Measurements from ENCODE around the gene VPS26B.
A peak's percentile ranks its signal among the peaks of the same experiment; 100 is the strongest.

Gene VPS26B

DNA sequence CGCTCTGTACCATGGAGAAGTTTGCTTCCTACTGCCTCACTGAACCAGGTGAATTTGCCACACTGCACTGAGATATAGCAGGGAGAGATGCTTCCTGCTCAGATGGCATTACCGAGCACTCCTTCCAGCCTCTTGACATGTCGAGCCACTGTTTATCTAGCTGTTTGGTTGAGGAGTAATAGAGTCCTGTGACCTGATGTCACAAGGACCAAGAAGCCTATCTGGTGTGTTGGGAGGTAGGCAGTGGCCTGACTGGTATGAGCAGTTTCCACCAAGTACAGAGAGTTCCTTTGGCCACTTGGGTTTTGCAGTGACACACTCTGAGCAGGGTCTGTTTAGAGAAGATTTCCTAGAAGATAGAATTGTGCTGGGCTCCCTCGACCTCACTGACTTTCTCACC lies 34.1 kb downstream of the VPS26B start:
- no peak for TF ChIP-seq GABPA (IDR thresholded peaks at IDR 0.05; ENCODE audit: low read depth)
- no peak for TF ChIP-seq POLR2AphosphoS5 (IDR thresholded peaks at IDR 0.05; ENCODE audit: low read depth)
- TF ChIP-seq, protein P1, sequence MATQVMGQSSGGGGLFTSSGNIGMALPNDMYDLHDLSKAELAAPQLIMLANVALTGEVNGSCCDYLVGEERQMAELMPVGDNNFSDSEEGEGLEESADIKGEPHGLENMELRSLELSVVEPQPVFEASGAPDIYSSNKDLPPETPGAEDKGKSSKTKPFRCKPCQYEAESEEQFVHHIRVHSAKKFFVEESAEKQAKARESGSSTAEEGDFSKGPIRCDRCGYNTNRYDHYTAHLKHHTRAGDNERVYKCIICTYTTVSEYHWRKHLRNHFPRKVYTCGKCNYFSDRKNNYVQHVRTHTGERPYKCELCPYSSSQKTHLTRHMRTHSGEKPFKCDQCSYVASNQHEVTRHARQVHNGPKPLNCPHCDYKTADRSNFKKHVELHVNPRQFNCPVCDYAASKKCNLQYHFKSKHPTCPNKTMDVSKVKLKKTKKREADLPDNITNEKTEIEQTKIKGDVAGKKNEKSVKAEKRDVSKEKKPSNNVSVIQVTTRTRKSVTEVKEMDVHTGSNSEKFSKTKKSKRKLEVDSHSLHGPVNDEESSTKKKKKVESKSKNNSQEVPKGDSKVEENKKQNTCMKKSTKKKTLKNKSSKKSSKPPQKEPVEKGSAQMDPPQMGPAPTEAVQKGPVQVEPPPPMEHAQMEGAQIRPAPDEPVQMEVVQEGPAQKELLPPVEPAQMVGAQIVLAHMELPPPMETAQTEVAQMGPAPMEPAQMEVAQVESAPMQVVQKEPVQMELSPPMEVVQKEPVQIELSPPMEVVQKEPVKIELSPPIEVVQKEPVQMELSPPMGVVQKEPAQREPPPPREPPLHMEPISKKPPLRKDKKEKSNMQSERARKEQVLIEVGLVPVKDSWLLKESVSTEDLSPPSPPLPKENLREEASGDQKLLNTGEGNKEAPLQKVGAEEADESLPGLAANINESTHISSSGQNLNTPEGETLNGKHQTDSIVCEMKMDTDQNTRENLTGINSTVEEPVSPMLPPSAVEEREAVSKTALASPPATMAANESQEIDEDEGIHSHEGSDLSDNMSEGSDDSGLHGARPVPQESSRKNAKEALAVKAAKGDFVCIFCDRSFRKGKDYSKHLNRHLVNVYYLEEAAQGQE (IDR thresholded peaks at IDR 0.05; ENCODE audit: insufficient replicate concordance, low read depth): no peak
- TF ChIP-seq, protein P2, sequence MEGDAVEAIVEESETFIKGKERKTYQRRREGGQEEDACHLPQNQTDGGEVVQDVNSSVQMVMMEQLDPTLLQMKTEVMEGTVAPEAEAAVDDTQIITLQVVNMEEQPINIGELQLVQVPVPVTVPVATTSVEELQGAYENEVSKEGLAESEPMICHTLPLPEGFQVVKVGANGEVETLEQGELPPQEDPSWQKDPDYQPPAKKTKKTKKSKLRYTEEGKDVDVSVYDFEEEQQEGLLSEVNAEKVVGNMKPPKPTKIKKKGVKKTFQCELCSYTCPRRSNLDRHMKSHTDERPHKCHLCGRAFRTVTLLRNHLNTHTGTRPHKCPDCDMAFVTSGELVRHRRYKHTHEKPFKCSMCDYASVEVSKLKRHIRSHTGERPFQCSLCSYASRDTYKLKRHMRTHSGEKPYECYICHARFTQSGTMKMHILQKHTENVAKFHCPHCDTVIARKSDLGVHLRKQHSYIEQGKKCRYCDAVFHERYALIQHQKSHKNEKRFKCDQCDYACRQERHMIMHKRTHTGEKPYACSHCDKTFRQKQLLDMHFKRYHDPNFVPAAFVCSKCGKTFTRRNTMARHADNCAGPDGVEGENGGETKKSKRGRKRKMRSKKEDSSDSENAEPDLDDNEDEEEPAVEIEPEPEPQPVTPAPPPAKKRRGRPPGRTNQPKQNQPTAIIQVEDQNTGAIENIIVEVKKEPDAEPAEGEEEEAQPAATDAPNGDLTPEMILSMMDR (IDR thresholded peaks at IDR 0.05; ENCODE audit: insufficient read depth, low read length): no peak

GRCh38 chr11:134260503-134260902 lies 36.0 kb downstream of the VPS26B start:
- H3K27ac ChIP-seq (replicated peaks): no peak overlapping the region
- DNase-seq (ENCODE audit: low read depth in 1 of 2, low spot score in 1 of 2): no peak
- H3K4me3 ChIP-seq (replicated peaks; ENCODE audit: insufficient read depth, low read length): no peak overlapping the region
- no peaks in the 10 kb centered on the region for H3K27me3 ChIP-seq (ENCODE audit: insufficient read depth, poor library complexity, severe bottlenecking)
- TF ChIP-seq GABPA (IDR thresholded peaks at IDR 0.05; ENCODE audit: low read depth) (no peak), SPI1 (IDR thresholded peaks at IDR 0.05; ENCODE audit: borderline replicate concordance, low read depth) (peak; percentile 66)
- TF ChIP-seq, protein P1 (IDR thresholded peaks at IDR 0.05; ENCODE audit: insufficient replicate concordance, low read depth): no peak

More for the DNA sequence above, 34.1 kb downstream of the VPS26B start:
- H3K27me3 ChIP-seq (ENCODE audit: insufficient read depth, poor library complexity, severe bottlenecking): no peaks in the 10 kb centered on the region
- no peak for DNase-seq (ENCODE audit: low read depth in 1 of 2, low spot score in 1 of 2)
- no peak overlapping the region for H3K27ac ChIP-seq (replicated peaks)
- H3K4me3 ChIP-seq (replicated peaks; ENCODE audit: insufficient read depth, low read length): no peak overlapping the region

DNA sequence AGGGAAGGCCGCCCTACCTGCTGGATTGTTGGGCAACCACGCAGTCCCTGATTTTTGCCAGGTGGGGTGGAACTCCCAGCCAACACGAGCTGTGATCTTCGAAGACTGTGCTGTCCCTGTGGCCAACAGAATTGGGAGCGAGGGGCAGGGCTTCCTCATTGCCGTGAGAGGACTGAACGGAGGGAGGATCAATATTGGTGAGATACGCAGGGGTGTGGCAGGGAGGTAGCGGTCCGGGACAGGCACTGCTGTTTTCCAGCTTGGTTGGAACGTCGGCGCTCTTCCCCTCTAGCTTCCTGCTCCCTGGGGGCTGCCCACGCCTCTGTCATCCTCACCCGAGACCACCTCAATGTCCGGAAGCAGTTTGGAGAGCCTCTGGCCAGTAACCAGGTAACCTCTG lies 36.5 kb downstream of the VPS26B start:
- no peak overlapping the region for H3K27ac ChIP-seq (replicated peaks)
- no peak for TF ChIP-seq SPI1 (IDR thresholded peaks at IDR 0.05; ENCODE audit: borderline replicate concordance, low read depth)
- no peak for TF ChIP-seq GABPA (IDR thresholded peaks at IDR 0.05; ENCODE audit: low read depth)
- TF ChIP-seq, protein P2 (IDR thresholded peaks at IDR 0.05; ENCODE audit: insufficient read depth, low read length): no peak
- TF ChIP-seq POLR2AphosphoS5 (IDR thresholded peaks at IDR 0.05; ENCODE audit: low read depth): no peak
- TF ChIP-seq, protein P1 (IDR thresholded peaks at IDR 0.05; ENCODE audit: insufficient replicate concordance, low read depth): no peak
- DNase-seq (ENCODE audit: low read depth in 1 of 2, low spot score in 1 of 2): no peak
- H3K27me3 ChIP-seq (ENCODE audit: insufficient read depth, poor library complexity, severe bottlenecking): no peaks in the 10 kb centered on the region
- no peak overlapping the region for H3K4me3 ChIP-seq (replicated peaks; ENCODE audit: insufficient read depth, low read length)
